K562 (cell line): ENCODE data around the gene ZCWPW1. TPM values are rescaled to one million over a fixed set of nuclear protein-coding genes. Genes with fewer than 3 reads are reported as not detected.

ENCODE experiments used
- ARNT ChIP-seq, 2 experiments: fragments of 450-650 bp; IDR thresholded peaks; 2 replicates each; pipeline ENCODE4 v1.6.1; 2016; ENCODE audit warnings: mild to moderate bottlenecking in 1 of 2
- CEBPB ChIP-seq: fragments of 450-650 bp; IDR thresholded peaks from 2 replicates; pipeline ENCODE4 v1.6.1; 2016; ENCODE audit warnings: missing genetic modification characterization, missing compliant biosample characterization
- FOS ChIP-seq: IDR thresholded peaks from 3 replicates; pipeline ENCODE4 v1.6.1; 2011; ENCODE audit not compliant: insufficient read length; ENCODE audit errors: extremely low read depth
- GATAD2A ChIP-seq: fragments of 450-650 bp; IDR thresholded peaks from 2 replicates; pipeline ENCODE4 v1.6.1; 2017
- NUFIP1 ChIP-seq: fragments of 450-650 bp; IDR thresholded peaks from 2 replicates; pipeline ENCODE4 v1.6.1; 2018; ENCODE audit not compliant: partially characterized antibody
- SIN3A ChIP-seq, 2 experiments: fragments of 150-350 bp in 1 of 2; IDR thresholded peaks; 2 replicates each; pipeline ENCODE4 v1.6.1; 2011 to 2016; ENCODE audit warnings: borderline replicate concordance in 2 of 2, low read depth in 2 of 2, low read length in 2 of 2, mild to moderate bottlenecking in 2 of 2, moderate library complexity in 2 of 2; ENCODE audit not compliant: control insufficient read depth in 1 of 2
- polyA plus RNA-seq, 8 experiments: library from polyadenylated mRNA; depleted of rRNA in 4 of 8; stranded (reverse) in 5 of 8; unstranded in 3 of 8; fragments of >200 nt; fragmentation: Nextera tagmentation in 2 of 8; fragmentation: Illumina TruSeq in 1 of 8; extraction: Ambion mirVana in 2 of 8; extraction: Trizol in 1 of 8; gene quantifications; 2 replicates each; pipeline versions ENCODE4 v1.2.1 to v1.2.3, GENCODE V29; 2011 to 2014; ENCODE audit warnings: inconsistent platforms in 1 of 8, missing spikeins in 1 of 8
- total RNA-seq, 7 experiments: library from RNA; depleted of rRNA in 6 of 7; stranded (reverse); fragments of >200 nt in 6 of 7; fragmentation: Illumina TruSeq in 2 of 7; extraction: Trizol in 2 of 7; gene quantifications; 2 replicates each; pipeline versions ENCODE4 v1.2.1 to v1.2.3, GENCODE V29; 2011 to 2021; ENCODE audit warnings: low replicate concordance in 1 of 7
- TF ChIP-seq, protein P1 (sequence below): sonication (generic); formaldehyde crosslinking; IDR thresholded peaks from 2 replicates; pipeline ENCODE4 v1.8.1; 2022; ENCODE audit warnings: missing genetic modification reagents
- TF ChIP-seq, protein P2 (sequence below), 2 experiments: fragments of 450-650 bp in 1 of 2; sonication (generic) in 1 of 2; formaldehyde crosslinking in 1 of 2; IDR thresholded peaks; 2 replicates each; pipeline versions ENCODE4 v1.7.1 to v1.9.0; 2016 to 2022; ENCODE audit warnings: inconsistent platforms in 1 of 2, mild to moderate bottlenecking in 1 of 2, missing genetic modification reagents in 1 of 2
- TF ChIP-seq, protein P3 (sequence below): fragments of 250-450 bp; sonication (Bioruptor Pico); IDR thresholded peaks from 2 replicates; pipeline ENCODE4 v1.8.0; 2022; ENCODE audit warnings: moderate library complexity, mild to moderate bottlenecking, inconsistent platforms
- TF ChIP-seq, protein P4 (sequence below): fragments of 250-450 bp; sonication (Bioruptor Pico); IDR thresholded peaks from 2 replicates; pipeline ENCODE4 v1.4.0; 2020

The ZCWPW1 gene
- total and polyA plus RNA-seq, 9 of the 15 experiments (the other 6 are each of a cell fraction or from before 2014, with no cell fraction given) = 0.18 to 1.7 (median 1.2) TPM

DNA sequence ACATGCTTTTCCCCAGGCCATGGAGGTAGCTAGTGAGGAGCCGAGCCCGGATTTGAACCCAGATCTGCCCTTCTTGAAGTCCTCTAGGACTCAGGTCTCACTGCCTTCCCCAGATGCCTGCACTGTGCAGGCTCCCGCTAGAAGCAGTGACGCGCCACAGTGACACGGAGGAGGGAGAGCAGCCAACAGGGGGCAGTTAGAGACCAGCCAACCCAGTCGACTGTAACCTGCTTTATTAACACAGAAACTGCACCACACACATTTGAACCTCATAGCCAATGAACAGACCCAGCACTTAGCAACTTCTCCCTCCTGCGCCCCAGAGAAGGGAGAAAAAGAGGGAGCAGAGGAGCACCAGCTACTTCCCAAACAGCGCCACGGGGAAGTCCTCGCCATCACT lies 27.8 kb downstream of the ZCWPW1 start (continued):
- TF ChIP-seq, protein P1, sequence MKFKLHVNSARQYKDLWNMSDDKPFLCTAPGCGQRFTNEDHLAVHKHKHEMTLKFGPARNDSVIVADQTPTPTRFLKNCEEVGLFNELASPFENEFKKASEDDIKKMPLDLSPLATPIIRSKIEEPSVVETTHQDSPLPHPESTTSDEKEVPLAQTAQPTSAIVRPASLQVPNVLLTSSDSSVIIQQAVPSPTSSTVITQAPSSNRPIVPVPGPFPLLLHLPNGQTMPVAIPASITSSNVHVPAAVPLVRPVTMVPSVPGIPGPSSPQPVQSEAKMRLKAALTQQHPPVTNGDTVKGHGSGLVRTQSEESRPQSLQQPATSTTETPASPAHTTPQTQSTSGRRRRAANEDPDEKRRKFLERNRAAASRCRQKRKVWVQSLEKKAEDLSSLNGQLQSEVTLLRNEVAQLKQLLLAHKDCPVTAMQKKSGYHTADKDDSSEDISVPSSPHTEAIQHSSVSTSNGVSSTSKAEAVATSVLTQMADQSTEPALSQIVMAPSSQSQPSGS (CRISPR knock-in tag) = no peak
- TF ChIP-seq CEBPB (no peak), FOS (no peak), ARNT (IDR thresholded peaks at IDR 0.05) (0 out of 4 replicates have a peak, but pooled peaks of 1 of the 2 experiments have one; percentile 41), GATAD2A (no peak), NUFIP1 (no peak), SIN3A (IDR thresholded peaks at IDR 0.05; ENCODE audit: borderline replicate concordance in 2 of 2, control insufficient read depth in 1 of 2, low read depth in 2 of 2, low read length in 2 of 2) (no peak)
- TF ChIP-seq, protein P2, sequence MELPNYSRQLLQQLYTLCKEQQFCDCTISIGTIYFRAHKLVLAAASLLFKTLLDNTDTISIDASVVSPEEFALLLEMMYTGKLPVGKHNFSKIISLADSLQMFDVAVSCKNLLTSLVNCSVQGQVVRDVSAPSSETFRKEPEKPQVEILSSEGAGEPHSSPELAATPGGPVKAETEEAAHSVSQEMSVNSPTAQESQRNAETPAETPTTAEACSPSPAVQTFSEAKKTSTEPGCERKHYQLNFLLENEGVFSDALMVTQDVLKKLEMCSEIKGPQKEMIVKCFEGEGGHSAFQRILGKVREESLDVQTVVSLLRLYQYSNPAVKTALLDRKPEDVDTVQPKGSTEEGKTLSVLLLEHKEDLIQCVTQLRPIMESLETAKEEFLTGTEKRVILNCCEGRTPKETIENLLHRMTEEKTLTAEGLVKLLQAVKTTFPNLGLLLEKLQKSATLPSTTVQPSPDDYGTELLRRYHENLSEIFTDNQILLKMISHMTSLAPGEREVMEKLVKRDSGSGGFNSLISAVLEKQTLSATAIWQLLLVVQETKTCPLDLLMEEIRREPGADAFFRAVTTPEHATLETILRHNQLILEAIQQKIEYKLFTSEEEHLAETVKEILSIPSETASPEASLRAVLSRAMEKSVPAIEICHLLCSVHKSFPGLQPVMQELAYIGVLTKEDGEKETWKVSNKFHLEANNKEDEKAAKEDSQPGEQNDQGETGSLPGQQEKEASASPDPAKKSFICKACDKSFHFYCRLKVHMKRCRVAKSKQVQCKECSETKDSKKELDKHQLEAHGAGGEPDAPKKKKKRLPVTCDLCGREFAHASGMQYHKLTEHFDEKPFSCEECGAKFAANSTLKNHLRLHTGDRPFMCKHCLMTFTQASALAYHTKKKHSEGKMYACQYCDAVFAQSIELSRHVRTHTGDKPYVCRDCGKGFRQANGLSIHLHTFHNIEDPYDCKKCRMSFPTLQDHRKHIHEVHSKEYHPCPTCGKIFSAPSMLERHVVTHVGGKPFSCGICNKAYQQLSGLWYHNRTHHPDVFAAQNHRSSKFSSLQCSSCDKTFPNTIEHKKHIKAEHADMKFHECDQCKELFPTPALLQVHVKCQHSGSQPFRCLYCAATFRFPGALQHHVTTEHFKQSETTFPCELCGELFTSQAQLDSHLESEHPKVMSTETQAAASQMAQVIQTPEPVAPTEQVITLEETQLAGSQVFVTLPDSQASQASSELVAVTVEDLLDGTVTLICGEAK (IDR thresholded peaks at IDR 0.05) = peak; percentile 65
- TF ChIP-seq, protein P2 (CRISPR knock-in tag; IDR thresholded peaks at IDR 0.05) = no peak
- TF ChIP-seq, protein P3, sequence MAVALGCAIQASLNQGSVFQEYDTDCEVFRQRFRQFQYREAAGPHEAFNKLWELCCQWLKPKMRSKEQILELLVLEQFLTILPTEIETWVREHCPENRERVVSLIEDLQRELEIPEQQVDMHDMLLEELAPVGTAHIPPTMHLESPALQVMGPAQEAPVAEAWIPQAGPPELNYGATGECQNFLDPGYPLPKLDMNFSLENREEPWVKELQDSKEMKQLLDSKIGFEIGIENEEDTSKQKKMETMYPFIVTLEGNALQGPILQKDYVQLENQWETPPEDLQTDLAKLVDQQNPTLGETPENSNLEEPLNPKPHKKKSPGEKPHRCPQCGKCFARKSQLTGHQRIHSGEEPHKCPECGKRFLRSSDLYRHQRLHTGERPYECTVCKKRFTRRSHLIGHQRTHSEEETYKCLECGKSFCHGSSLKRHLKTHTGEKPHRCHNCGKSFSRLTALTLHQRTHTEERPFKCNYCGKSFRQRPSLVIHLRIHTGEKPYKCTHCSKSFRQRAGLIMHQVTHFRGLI (CRISPR knock-in tag) = no peak
- TF ChIP-seq, protein P4, sequence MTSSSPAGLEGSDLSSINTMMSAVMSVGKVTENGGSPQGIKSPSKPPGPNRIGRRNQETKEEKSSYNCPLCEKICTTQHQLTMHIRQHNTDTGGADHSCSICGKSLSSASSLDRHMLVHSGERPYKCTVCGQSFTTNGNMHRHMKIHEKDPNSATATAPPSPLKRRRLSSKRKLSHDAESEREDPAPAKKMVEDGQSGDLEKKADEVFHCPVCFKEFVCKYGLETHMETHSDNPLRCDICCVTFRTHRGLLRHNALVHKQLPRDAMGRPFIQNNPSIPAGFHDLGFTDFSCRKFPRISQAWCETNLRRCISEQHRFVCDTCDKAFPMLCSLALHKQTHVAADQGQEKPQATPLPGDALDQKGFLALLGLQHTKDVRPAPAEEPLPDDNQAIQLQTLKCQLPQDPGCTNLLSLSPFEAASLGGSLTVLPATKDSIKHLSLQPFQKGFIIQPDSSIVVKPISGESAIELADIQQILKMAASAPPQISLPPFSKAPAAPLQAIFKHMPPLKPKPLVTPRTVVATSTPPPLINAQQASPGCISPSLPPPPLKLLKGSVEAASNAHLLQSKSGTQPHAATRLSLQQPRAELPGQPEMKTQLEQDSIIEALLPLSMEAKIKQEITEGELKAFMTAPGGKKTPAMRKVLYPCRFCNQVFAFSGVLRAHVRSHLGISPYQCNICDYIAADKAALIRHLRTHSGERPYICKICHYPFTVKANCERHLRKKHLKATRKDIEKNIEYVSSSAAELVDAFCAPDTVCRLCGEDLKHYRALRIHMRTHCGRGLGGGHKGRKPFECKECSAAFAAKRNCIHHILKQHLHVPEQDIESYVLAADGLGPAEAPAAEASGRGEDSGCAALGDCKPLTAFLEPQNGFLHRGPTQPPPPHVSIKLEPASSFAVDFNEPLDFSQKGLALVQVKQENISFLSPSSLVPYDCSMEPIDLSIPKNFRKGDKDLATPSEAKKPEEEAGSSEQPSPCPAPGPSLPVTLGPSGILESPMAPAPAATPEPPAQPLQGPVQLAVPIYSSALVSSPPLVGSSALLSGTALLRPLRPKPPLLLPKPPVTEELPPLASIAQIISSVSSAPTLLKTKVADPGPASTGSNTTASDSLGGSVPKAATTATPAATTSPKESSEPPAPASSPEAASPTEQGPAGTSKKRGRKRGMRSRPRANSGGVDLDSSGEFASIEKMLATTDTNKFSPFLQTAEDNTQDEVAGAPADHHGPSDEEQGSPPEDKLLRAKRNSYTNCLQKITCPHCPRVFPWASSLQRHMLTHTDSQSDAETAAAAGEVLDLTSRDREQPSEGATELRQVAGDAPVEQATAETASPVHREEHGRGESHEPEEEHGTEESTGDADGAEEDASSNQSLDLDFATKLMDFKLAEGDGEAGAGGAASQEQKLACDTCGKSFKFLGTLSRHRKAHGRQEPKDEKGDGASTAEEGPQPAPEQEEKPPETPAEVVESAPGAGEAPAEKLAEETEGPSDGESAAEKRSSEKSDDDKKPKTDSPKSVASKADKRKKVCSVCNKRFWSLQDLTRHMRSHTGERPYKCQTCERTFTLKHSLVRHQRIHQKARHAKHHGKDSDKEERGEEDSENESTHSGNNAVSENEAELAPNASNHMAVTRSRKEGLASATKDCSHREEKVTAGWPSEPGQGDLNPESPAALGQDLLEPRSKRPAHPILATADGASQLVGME (CRISPR knock-in tag) = no peak
